GM18508 (cell line): ENCODE data around the gene FAM217A.

ENCODE experiments used
- ATAC-seq: cut with Tn5 transposase; IDR thresholded peaks from one replicate; pipeline ENCODE4 v1.9.1; 2021; ENCODE audit warnings: moderate number of reproducible peaks; ENCODE audit not compliant: insufficient read depth, unreplicated experiment

The FAM217A gene

GRCh38 chr6:4088704-4089103, 9.8 kb upstream of the FAM217A start:
- no peak for ATAC-seq

DNA sequence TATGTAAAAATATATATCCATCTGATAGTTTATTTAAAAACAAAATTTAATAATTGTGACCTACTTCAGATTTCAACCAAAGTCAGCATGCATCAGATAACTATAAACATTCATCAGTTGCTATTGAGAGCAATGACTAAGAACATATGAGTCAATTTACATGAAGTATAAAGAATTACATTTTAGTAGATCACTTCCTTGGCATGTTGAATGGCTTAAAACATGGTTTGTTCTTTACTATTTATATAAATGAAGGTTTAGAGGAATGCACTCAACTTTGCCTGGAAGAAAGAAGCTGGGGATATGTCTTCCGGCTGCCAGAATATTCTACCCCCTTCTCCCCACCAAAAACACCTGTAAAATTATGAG, 6.4 kb upstream of the FAM217A start:
- no peak for ATAC-seq

GRCh38 chr6:4084444-4085331, 5.8 kb upstream of the FAM217A start:
- no peak for ATAC-seq

GRCh38 chr6:4074478-4075235, 4.3 kb downstream of the FAM217A start:
- no peak for ATAC-seq

GRCh38 chr6:4071330-4071729, 7.6 kb downstream of the FAM217A start:
- no peak for ATAC-seq

GRCh38 chr6:4069199-4069598, 9.7 kb downstream of the FAM217A start:
- ATAC-seq = no peak

DNA sequence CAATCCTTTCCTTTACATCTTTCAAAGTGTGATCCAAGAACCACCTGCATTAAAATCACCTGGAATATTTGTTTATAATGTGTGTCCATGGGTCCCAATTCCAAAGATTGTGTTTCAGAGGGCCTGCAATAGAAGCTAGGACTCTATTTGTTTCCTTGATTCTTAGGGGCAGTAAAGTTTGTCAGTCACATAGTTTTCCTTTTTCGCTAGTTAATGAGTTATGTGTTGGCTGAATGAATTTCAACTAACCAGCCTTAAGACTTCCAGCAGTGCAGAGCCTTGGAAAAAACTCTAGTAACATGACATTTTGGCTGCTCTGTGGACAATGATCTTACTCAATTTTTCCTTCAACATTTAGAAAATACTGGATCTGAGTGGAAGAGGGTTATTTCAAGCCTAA, 11.3 kb downstream of the FAM217A start:
- no peak for ATAC-seq

GRCh38 chr6:4066029-4066755, 12.7 kb downstream of the FAM217A start:
- no peak for ATAC-seq

DNA sequence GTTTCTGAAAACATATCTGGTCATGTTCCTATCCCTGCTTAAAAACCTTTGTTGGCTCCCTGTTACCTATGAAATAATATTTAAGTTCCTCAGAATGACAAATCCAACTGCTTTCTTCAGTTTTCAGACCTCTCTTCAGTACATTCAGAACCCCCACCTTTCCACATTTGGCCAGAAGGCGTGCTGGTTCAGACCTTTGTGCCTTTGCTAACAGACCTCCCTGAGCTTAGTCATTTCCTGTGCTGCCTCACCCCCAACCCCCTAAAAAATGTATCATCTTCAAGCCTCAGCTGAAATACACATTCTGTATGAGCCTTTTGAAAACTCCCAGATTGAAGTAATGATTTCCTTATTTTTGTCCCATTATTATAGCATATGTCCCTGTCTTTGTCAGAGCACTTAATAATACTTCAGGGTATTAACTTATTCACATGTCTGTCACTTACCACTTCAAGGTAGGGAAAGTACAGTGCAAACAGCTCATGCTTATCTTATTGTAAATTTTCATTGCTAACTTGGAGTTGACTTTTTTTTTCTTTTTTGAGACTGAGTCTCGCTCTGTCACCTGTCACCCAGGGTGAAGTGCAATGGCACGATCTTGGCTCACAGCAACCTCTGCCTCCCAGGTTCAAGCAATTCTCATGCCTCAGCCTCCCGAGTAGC, 19.7 kb downstream of the FAM217A start:
- ATAC-seq = no peak

DNA sequence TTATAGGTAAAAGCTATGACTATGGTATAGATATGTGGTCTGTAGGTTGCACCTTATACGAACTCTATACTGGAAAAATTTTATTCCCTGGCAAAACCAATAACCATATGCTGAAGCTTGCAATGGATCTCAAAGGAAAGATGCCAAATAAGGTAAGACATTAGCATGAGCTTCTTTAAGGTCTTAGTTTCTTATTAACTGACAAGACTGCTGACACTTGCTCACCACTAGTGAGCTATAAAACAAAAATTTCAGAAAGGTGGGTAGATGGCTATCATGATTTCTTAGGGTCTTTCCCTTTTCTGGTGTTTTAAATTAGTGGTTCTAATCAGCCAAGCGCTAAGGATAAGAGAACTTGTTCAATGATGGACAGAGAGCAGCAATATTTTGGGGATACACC, 21.9 kb downstream of the FAM217A start:
- no peak for ATAC-seq

DNA sequence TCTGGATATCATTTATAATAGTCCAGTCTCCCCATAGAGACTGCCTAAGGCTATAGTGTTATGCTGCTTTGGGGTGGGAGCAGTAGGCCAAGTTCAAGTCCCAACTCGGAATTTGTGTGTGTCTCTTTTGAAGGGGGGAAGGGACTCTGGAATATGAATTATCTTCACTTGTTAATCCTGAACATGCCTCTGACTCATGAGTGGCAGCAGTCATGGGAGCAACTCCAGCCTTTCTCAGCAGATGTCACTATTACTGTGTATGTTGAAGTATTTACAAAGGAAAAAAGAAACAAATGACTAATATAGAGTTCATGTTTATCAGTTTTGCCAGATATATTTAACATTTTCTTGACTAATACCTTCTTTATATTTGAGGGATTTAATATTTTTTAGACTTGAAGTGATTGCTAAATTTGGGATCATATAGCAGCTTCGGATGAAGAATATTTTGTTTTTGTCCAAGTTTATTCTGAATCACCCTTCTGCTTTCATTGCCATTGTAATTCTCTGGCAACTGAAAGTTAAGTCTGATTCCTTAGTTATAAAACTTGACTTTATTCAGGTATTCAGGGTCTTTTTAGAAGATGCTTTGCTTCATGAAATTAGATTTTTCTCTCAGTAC, 23.4 kb downstream of the FAM217A start:
- no peak for ATAC-seq

GRCh38 chr6:4049246-4049645, 29.7 kb downstream of the FAM217A start:
- ATAC-seq = no peak

DNA sequence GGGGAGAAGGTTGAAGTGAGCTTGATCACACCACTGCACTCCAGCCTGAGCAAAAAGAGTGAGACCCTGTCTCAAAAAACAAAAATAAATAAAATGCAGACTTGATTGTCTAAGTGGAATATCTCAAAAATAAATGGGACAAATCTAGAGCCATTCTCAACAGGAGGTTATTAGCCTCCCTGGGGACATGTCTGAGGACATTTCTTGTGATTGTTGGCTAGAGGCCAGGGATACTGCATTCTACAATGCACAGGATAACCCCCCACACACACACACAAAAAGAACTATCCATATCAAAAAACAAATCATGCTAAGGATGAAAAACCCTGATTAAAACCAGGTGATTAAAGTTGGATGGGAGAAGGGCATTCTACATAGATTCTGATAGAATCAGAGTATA, 37.5 kb downstream of the FAM217A start:
- ATAC-seq = no peak

DNA sequence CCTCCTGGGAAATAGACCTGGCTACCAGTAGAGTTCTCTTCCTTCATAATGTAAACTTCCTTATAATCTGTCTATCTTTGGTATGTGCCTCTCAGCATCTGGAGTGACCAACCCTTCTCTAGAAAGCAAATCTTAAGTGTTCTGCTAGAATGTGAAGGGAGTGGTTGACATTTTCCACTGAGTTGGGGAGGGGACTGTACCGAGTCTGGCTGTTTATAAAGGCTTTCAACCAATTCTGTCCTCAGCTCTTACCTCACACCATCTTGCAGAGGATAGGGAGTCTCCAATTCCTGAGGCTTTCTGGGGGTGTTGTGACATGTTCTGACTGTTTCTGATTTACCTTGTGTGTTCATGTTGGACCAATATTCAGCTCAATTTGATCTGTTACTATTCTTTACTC, 39.6 kb downstream of the FAM217A start:
- no peak for ATAC-seq

- no peak for ATAC-seq
Measured at GRCh38 chr6:4036581-4036980, 42.4 kb downstream of the FAM217A start.

- no peak for ATAC-seq
Measured at GRCh38 chr6:4032475-4032874, 46.5 kb downstream of the FAM217A start.

DNA sequence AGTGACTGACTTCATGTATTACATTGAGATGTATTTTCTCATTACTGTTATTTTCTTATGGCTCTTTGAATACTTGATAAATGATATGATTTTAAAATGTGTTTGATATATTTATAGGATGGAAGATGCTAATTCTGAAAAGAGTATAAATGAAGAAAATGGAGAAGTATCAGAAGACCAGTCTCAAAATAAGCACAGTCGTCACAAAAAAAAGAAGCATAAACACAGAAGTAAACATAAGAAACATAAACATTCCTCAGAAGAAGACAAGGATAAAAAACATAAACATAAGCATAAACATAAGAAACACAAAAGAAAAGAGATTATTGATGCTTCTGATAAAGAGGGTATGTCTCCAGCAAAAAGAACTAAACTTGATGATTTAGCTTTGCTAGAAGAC, 47.5 kb downstream of the FAM217A start:
- ATAC-seq = no peak

- ATAC-seq = no peak
Measured at GRCh38 chr6:4030669-4031068, 48.3 kb downstream of the FAM217A start.

- no peak for ATAC-seq
Measured at GRCh38 chr6:4029687-4030086, 49.2 kb downstream of the FAM217A start.

GRCh38 chr6:4028051-4028450, 50.9 kb downstream of the FAM217A start:
- ATAC-seq = no peak
